Forelimb muscle (tissue), 1 donor: ENCODE measurements around the gene GARIN5A. TPM values are rescaled to one million over a fixed set of nuclear protein-coding genes. Genes with fewer than 3 reads are reported as not detected.

Experiments used
- DNase-seq: peaks from one replicate; pipeline ENCODE4 v3.0.0-alpha.2; 2013; ENCODE audit warnings: low read depth
- polyA plus RNA-seq: library from polyadenylated mRNA; unstranded; fragments of 120-200 nt; gene quantifications from one replicate; pipeline ENCODE4 v1.2.1, GENCODE V29; 2013; ENCODE audit not compliant: insufficient read length

Gene GARIN5A
- polyA plus RNA-seq: 5.7 TPM

DNA sequence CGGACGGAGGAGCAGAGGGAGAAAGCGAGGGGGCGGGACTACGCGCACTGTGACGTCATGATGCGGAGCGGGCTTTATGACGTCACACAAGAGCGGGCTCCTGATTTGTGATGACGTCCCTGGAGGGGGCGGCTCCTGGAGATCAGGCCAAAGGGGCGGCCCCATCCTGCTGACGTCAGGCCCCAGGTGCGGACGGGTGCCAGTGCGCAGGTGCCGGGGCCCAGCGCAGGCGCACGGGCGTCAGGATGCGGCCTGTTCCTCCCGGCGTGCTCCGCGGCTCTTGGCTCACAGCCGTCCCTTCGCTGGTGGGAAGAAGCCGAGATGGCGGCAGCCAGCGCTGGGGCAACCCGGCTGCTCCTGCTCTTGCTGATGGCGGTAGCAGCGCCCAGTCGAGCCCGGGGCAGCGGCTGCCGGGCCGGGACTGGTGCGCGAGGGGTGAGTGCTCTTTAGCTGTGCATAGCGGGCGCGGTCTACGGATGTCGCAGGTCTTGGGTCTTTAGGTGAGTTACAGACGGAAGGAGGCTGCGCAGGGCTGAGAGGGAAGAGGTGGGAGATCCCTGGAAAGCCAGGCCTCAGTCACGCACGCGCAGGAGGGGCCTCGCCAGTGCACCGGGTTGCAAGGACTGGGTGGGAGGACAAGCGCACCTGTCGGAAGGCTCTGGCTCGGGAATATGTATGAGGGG lies at the start of gene GARIN5A, which contains the start of gene EMC10:
Gene GARIN5A (minus strand): TSS at position 625 of the 683 bp plus-strand sequence. CDS start 460 bp downstream, at position 165.
Gene EMC10 (plus strand): TSS at position 284 of the 683 bp plus-strand sequence. CDS start 38 bp downstream, at position 322.
- peak; percentile 70 for DNase-seq

DNA sequence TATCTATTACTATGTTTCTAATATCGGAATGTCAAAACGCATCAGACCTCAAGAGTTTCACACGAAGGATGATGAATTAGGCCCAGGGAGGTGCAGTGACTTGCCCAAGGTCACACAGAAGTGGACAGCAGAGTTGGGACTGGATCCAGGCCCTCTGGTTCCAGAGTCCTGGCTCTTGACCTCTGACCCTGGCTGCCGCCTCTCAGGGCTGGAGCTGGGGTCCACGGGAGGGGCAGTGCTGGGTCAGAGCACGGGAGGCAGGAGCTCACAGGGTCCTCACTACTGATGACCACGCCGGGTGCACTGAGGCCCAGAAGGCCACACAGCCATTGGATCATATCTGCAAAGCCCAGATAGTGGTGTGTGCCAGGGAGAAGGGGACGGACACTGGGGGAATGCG lies 46.2 kb upstream of the GARIN5A start:
- no peak for DNase-seq

DNA sequence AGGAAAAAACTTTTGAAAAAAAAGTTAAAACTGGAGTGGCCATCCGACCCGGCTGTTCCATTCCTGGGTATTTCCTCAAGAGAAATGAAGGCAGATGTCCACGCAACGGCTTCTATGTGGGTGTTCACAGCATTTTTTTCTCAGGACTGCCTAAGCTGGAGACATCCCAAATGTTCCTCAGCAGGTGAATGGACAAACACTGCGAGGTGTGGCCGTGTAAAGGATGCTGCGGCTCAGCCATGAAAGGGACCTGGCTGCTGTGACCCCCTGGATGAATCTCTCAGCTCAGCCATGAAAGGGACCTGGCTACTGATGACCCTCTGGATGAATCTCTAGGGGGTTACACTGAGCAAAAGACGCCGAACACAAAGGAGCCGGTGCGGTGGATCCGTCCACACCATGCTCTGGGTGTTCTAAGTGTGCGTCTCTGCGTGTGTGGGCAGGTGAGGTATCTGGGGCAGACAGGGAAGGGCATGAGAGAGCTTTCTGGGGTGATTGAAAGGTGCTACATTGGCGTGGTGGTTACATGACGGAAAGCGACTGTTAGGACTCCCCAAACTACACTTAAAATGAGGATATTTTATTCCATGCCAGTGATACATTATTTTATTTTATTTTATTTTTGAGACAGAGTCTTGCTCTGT lies 44.3 kb upstream of the GARIN5A start:
- DNase-seq: no peak

DNA sequence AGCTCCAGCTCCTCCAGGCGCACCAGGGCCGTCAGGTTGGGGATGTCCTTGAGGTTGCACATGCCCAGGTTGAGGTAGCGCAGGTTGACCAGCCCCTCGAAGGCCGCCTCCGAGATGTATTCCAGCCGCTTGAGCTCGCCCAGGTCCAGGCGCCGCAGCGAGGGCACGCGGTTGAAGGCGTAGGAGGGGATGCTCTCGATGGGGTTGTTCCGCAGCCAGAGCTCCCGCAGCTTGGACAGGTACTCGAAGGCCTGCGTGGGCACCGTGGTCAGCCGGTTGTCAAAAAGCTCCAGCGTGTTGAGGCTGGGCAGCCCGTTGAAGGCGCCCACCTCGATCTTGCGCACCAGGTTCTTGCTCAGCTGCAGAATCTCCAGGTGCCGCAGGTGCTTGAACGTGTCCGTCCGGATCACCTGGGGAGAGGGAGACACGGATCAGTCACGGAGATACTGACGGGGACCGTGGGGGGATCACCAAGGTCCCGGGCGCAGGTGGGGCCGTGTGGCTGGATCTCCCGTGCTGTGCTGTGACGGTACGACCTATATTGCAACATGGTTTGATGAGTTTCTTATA lies 42.4 kb upstream of the GARIN5A start:
- no peak for DNase-seq

DNA sequence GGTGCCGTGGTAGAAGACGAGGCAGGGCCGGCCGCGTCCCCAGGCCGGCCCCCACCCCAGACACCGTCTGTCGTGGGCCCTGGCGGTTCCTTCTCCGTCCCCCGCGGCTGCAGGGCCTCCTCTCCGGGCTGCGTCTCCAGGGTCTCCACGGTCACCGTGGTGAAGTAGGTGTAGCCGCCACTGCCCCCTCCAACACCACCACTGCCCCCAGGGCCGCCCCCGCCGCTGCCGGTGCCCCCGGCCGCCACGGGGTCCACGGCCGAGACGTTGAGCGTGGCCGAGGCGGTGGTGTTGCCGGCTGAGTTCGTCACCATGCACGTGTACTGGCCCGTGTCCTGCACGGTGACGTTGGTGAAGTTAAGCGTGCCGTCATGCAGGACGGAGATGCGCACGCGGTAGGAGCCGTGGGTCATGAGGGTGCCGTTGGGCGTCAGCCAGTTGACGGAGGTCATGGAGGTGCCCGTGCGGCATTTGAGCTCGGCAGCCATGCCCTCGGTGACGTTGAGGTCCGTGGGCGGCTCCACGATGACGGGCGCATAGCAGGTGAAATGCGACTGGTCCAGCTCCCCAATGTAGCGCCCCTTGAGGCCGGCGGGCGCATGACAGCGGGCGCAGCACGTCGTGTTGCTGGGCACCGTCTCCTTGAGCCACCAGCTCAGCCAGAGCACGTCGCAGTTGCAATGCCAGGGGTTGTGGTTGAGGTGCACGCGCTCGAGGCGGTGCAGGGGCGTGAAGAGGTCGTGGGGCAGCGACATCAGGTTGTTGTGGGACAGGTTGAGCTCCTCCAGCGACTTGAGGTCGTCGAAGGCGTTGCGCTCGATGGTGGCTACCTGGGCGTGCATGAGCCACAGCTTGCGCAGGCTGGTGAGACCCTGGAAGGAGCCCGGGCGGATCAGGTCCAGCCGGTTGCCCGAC lies 41.7 kb upstream of the GARIN5A start:
- no peak for DNase-seq

DNA sequence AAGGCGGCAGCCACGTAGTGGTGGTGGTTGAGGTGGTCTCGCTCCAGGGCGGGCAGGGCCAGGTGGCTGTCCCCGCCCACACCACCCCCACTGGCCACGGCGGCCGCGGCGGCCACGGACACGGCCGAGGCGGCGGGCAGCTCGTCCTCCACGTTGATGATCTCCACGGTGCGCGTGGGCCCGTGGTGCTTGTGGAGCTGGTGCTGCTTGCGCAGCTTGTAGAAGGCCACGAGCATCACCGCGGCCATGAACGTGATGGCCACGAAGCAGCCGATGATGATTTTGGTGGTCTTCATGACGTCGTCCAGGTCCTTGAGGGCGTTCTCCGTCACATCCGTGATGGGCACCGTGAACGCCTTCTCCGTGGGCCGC lies 41.0 kb upstream of the GARIN5A start:
- no peak for DNase-seq

DNA sequence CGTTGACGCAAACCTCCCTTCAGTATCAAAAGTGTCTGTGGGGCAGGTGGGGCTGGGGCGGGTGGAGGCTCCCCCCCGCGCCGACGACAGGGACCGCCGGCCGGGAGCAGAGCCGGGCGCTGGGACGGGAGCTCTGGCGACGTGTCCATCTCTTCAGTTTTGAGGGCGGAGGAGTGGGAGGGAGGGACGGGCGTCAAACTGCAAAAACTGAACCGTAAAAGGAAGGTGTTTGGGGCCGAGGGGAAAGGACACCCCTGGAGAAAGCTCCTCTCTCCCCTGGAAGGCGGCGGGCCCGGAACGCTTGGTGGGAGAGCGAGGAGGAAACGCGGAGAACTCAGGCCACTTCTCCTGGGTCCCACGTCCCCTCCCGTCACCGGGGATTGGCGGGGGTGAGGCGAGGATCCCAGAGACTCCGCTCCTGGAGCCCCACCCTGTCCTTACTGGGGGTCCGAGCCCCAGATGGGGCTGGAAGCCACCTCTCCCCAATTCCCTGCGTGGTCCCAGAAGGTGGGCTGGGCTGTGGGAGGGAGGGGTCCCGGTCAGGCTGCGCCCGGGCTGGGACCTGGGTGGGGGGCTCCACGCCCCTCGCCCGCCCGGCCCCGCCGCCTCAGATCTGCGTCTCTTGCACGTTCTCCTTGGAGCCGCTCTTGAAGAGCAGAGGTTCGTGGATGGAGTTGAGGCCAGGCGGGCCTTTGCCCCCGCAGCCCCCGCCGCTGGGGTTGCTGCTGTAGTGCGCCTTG lies 40.5 kb upstream of the GARIN5A start:
- DNase-seq: no peak

DNA sequence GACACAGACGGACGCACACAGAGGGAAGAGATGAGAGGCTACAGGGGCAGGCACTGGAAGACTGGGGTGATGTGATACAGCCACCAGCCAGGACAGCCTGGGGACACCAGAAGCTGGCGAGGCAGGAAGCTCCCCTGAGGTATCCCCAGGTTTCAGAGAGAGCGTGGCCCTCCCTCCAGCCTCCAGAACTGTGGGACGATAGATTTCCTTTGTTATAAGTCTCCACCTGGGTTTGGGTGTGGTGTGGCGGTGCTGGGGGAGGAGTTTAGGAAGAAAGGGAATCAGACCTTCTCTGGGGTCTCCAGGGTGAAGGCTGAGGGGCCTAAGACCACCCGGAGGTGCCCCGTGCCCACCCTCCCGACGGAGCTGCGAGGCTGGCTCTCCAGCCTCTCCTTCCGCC lies 39.8 kb upstream of the GARIN5A start:
- DNase-seq: no peak

DNA sequence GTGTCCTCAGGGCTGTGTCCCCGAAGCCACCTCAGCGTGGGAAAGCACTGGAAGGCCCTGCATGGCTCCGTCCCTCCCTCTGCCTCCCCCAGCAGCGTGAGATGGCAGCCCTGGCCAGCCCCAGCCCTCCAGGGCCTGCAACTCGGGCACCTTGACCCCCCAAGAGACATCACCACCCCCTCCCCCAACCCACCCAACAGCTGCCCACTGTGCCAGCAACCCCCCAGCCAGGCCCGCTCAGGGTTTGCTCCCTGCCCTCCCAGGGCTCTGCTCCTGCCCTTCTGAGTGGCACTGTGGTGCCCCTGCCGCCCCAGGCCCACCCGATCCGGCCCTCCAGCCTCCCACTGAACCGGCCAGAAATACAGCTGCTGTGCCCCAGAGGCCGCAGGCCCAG lies 38.5 kb upstream of the GARIN5A start:
- no peak for DNase-seq

DNA sequence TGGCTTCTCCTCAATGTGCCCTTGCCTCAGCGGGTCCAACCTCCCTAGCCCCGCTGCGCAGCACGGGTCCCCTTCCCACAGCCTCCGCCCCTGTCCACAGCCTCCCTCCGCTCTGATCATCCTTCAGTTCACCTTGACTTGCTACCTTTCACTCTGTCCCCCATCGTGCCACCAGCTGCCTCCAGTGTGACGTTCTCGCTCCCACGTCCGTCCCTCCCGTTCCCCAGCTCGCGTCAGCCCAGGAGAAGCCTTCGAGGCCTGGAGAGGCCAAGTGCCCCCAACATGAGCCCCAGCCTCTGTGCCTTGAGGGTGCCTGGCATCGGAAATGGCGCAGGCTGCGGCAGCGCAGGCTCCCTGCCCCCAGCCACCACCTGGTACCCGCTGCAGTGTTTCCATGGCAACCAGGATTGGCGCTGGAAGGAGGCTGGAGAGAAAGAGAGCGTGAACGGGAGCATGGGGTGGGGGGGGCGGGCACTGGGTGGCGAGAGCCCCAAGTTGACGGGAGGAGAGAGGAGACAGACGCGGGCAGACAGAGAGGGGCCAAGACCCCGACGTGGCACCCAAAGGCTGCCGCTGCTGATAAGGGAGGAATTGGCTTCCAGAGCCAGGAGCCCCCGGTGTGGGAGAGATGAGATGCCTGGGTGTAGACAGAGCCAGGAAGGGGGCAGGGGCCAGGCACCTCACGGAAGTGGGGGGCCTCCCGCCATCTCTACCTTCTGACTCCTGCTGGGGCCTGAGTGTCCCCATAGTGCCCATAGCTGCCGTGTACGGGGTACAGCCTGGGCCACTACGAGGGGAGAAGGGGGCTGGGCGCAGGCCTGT lies 37.9 kb upstream of the GARIN5A start:
- no peak for DNase-seq

DNA sequence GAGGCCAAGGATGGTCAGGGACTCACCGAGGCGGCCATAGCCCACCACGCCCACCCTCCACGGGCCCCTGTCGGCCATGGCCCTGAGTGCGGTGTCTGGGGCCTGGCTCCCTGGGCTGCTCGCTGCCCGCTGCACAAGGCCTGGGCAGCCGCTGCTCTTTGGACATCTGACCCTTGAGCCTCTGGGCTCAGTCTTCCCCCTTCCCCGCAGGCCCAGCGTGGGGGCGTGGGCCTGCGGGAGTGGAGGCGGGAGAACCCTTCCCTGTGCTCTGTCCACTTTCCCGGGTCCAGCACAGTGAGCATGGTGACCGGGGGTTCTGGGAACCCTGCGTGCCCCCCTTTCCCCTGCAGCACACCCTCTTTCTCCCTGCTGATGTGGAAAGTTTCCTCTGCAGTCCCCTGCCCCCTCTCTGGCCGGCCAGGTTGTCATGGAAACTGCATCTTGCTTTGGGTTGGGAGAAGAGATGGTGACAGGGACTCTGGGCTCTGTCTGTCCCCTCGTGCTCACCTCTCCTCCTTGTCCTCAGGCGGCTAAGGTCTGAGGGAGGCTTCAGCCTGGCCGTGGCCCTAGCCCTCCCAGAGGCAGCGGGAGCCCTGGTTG lies 37.2 kb upstream of the GARIN5A start, which contains the start of gene ASPDH:
Gene ASPDH (minus strand): TSS at position 168 of the 600 bp plus-strand sequence. CDS start 90 bp downstream, at position 78.
- DNase-seq: no peak

DNA sequence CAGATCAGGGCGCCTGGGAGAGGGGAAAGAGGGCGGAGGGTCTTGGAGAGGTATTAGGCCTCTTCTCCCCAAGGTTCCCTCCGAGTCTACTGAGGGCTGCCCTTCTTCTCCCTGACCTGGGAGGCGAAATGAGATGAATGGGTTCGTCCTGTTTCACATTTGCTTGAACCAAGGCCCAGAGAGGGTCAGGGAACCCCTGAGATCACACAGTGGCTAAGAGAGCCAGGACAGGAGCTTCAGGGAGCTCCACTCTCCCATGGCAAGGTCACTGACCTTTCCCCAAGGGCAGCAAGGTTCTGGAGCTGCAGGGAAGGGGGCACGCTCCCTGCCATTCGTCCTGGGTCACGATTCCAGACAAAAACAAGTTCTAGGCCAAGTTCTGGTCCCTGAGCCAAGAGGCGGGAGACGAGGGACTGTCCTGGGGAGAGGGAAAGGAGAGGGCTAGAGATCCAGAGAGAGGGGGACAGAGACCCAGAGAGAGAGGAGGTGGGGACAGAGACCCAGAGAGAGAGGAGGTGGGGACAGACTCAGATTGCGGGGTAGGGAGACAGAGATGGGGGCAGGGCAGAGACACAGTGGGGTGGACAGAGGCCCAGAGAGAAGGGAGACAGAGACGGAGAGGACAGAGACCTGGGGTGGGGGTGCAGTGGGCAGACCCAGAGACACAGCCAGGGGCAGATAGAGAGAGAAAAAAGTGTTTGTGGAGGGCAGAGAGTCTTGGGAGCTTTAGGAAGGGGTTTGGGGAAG lies 36.5 kb upstream of the GARIN5A start:
- no peak for DNase-seq

DNA sequence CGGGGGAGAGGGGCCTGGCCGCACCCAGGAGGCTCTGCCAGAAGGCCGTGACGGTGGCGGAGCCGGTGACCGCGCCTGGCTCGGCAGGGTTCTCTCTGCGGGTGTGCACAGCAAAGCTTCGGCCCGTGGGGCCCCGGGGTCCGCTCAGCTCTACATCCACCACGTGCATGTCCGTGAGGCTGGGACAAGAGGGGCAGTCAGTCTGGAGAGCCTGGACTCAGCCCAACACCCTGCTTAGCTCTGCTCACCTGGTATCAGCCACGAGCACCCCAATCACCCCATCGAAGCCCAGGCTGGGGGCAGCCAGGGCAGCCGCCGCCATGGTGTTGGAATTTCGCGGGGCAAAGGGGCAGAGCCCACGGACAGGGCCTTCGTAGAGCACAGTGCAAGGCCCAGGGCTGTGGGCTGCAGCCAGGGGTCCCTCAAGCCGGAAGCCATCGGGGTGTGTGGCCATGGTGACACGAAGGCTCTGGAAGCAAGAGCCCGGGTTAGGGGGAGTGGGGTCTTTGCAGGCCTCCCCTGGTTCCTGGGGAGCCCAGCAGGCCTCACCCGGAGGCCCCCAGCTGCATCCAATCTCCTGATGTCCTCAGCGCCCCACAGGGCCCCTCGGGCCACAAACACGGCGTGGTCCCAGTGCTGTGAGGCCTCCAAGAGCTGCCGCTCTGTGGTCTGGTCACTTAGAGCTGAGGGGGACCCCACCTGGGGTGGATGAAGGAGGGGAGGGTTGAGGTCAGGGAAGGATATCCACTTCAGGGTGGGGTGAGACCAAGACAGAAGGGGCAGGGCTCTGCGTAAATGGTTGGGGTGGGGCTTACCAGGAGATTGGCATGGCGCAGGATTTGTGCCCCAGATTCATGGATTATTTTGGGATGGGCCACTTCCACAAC lies 35.7 kb upstream of the GARIN5A start:
- DNase-seq: no peak

DNA sequence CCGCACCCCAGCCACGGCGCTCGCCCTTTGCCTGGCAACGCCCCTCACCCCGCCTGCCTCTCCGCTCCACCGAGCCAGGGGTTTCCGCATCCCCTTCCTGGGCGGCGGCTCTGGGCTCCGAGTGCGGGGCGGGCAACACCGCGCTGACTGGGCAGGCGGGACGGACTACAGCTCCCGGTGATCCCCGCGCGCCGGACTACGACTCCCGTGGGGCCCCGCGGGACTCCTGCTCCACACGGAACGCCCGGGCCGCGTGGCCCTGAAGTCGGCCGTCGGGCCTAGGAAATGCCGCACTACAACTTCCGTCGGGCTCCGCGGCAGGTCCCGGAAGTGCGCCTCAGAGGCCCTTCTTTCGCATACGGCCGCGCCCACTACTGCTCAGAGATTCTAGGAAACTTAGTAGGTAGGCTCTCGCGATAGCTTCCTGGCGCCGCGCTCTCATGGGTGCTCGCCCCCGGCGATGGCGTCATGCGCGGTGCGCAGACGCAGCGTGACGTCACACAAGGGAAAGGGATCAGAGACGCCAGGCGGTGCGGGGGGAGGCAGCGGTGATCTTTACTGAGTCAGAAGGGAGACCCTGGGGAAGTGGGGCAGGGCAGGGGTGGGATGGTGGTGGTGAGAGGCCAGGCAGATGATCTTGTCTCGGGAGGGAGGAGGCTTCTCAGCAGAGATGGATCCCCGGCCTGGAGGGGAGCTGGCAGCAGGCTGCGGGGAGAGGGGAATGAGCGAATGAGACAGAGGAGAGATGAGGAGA lies 34.6 kb upstream of the GARIN5A start, which contains the start of gene JOSD2:
Gene JOSD2 (minus strand): TSS at position 123 of the 754 bp plus-strand sequence. CDS start 760 bp downstream, outside the sequence.
- DNase-seq: peak; percentile 96

DNA sequence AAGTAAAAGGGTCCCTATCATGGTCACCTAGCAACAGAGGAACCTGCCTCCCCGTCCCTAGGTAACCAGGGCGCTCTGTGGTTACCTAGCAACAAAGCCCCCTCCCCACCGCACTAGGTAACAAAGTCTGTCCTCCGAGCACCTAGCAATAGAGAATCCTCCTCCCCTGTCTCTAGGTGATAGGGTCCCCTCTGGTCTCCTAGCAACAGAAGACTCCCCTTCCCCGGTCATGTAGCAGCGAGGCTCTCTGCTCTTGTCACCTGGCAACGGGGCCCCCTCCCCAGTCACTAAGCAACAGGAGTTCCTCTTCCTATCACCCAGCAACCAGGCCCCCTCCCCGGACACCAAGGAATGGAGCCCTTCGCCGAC lies 34.0 kb upstream of the GARIN5A start:
- DNase-seq: no peak

DNA sequence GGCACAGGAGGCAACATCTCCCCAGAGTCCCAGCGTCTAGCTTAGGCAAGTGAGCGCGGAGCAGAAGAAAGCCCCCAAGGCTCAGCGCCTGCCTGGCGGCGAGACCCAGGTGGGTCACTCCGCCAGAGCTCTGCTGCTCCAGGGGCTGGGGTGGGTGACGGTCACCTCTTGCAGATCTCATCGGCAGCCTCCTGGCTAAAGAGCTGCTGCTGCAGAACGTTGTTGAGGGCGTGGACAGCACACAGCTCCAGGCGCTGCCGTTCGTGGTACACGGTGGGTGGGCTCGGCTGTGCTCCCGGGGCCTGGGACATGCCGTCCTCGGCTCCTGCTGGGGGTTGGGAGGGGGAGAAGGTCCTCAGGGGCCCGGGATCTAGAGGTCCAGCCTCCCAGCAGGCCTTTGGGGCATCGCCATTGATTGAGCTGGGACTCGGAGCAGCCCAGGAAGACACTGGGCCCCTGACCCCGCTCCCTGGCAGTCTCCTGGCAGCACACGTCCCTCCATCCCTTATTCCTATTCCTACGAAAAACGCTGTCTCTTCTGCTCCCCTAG lies 33.5 kb upstream of the GARIN5A start:
- DNase-seq: no peak

DNA sequence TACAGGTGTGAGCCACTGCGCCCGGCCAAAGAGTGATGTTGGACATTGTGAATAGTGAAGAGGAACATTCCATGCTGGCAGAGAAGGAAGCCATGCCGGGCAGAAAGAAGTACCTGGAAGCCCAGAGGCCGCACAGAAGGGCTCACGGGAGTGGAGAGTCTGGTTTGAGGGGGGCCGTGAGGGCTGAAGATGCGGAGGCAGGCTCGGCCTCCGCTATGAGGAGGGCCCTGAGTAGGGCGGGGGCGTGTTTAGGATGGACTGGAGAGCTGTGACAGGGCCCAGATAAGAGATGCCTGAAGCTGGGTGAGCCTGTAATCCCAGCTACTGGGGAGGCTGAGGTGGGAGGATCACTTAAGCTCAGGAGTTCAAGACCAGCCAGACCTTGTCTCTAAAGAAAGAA lies 32.7 kb upstream of the GARIN5A start:
- no peak for DNase-seq
